KG1 (cell line): ENCODE data around the gene RRAGA.
"Not testable (repeated sequence)": the region's sequence is repeated elsewhere in the genome, so short reads cannot be mapped to it uniquely, and the experiment has no call there.

ENCODE experiments used
- DNase-seq: peaks from one replicate; lab custom pipeline; 2025; lab: John Stamatoyannopoulos, UW

RRAGA gene

DNA sequence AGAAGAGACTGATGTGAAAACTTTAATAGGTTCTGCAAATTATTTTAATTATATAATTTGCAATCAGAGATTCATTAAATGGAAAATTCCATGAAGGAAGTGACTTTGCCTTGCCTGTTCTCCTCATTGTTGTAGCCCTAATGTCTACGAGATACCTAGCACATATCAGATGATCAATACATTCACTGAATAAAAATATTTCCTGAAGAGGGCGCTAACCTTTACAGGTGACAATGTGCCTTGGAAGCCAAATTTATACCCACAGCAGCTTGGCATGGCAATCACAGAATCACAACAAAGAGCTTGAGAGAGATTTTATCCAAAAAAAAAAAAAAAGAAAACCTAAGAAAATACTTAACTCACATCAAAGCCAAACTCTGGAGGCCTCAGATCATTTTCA lies 36.1 kb downstream of the RRAGA start:
- no peak for DNase-seq

DNA sequence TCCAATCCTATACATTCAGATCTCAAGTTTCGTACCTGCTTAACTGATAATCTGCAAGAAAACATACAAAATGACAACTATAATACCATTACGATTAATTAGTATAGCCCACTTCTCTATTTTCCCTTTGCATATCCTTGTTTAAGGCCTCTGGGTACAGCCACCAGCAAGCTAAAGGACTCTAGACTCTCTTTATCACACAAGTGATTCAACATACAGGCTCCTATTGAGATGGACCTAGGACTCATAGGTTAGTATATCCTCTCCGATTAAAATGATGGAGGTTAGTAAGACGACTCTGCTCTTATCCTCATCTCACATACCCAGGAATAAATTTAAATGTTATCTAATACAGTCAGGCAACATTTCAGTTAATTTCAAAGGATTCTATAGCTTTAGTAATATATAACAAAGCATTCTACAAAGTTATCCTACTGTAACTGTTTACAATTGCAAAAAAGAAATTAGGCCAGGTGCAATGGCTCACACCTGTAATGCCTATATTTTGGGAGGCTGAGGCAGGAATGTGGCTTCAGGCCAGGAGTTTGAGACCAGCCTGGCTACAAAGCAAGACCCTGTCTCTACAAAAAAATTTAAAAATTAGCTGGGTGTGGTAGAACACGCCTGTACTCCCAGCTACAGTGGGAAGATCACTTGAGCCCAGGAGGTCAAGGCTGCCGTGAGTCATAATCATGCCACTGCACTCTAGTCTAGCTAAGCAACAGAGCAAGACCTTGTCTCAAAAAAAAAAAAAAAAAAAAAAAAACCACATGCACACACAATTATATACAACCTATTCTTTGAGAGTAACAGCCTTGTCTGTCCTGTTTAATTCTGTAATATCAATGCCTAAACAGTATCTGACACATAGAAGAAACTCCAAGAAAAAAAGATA lies 38.1 kb downstream of the RRAGA start:
- DNase-seq, result no peak

DNA sequence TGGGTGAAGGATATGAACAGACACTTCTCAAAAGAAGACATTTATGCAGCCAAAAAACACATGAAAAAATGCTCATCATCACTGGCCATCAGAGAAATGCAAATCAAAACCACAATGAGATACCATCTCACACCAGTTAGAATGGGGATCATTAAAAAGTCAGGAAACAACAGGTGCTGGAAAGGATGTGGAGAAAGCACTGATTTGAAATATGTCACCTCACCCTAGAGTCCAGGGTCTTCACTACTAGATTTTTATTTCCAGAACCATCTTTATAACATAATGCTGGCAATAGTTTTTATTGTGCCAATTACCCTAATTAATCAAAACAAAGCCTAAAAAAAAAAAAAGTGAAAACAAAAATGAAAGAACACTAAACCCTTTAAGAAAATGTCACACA lies 48.2 kb downstream of the RRAGA start:
- not testable (repeated sequence) for DNase-seq
